Karpas-422 (cell line): ENCODE measurements around the gene MTHFS. TPM values are rescaled to one million over a fixed set of nuclear protein-coding genes. Genes with fewer than 3 reads are reported as not detected.

ENCODE experiments used
- DNase-seq: peaks from one replicate; pipeline ENCODE4 v3.0.0-alpha.2; 2015
- H2AFZ ChIP-seq: fragments of 200-600 bp; sonication (generic); 2 replicates; pipeline ENCODE4 v1.6.1; 2014; ENCODE audit warnings: antibody characterized with exemption, low read length, mixed read lengths
- H3K27ac ChIP-seq: fragments of 200-600 bp; sonication (generic); 2 replicates; pipeline ENCODE4 v1.5.1; 2014; ENCODE audit warnings: mild to moderate bottlenecking, low read length, moderate library complexity
- H3K27me3 ChIP-seq: fragments of 200-600 bp; sonication (generic); 2 replicates; pipeline ENCODE4 v1.6.1; 2014; ENCODE audit warnings: low read length, mixed read lengths
- H3K36me3 ChIP-seq: fragments of 200-600 bp; sonication (generic); 2 replicates; pipeline ENCODE4 v1.6.1; 2014; ENCODE audit warnings: low read length, mixed read lengths; ENCODE audit not compliant: insufficient read depth
- H3K4me1 ChIP-seq: fragments of 200-600 bp; sonication (generic); 2 replicates; pipeline ENCODE4 v1.6.1; 2014; ENCODE audit warnings: mild to moderate bottlenecking, low read length, mixed read lengths
- H3K4me2 ChIP-seq: fragments of 200-600 bp; sonication (generic); 2 replicates; pipeline ENCODE4 v1.6.1; 2014; ENCODE audit warnings: low read length, low read depth, mild to moderate bottlenecking; ENCODE audit not compliant: poor library complexity, severe bottlenecking
- H3K4me3 ChIP-seq: fragments of 200-600 bp; sonication (generic); 2 replicates; pipeline ENCODE4 v1.5.1; 2014; ENCODE audit warnings: mild to moderate bottlenecking, antibody characterized with exemption, low read length, mixed read lengths
- H3K79me2 ChIP-seq: fragments of 200-600 bp; sonication (generic); 2 replicates; pipeline ENCODE4 v1.6.1; 2014; ENCODE audit warnings: mild to moderate bottlenecking, low read length, mixed read lengths
- H3K9ac ChIP-seq: fragments of 200-600 bp; sonication (generic); 2 replicates; pipeline ENCODE4 v1.6.0; 2014; ENCODE audit warnings: low read length
- H3K9me2 ChIP-seq: fragments of 200-600 bp; sonication (generic), shearing (Covaris generic); replicated peaks from 2 replicates; pipeline ENCODE4 v1.6.0; 2014; ENCODE audit warnings: mild to moderate bottlenecking, low read length, moderate library complexity; ENCODE audit not compliant: insufficient read depth
- H3K9me3 ChIP-seq: fragments of 300-700, 200-600 bp; sonication (generic); 2 replicates; pipeline ENCODE4 v1.6.1; 2014; ENCODE audit warnings: low read length, mixed read lengths
- H4K20me1 ChIP-seq: fragments of 200-600 bp; sonication (generic); 2 replicates; pipeline ENCODE4 v1.6.1; 2014; ENCODE audit warnings: mild to moderate bottlenecking, antibody characterized with exemption, low read length, low read depth; ENCODE audit not compliant: insufficient read depth
- total RNA-seq: library from RNA; depleted of rRNA; stranded (reverse); fragments of >200 nt; shearing (Covaris generic); gene quantifications from 2 replicates; pipeline ENCODE4 v1.2.3, GENCODE V29; 2014; ENCODE audit warnings: low replicate concordance

The MTHFS gene
- total RNA-seq, 1 experiment from 2014 or later = 35.5 TPM

DNA sequence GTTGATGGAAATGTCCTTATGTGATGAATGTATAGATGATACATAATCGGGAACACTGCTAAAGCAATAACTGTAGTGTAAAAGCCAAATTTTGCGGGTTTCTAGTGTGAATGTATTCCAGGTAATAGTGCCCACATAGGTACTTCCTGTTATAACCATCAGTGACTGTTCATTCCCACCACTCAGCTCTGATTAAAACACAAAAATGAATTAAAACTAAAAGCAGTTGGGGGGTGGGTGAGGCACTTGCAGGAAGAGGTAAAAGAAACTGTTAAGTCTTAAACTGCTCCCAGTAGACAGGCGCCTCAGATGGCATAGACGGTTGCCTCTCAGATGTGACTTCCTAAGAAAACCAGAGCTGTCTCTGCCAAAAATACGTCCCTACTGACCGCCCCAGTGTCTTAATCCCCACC lies 893 bp upstream of the MTHFS start:
- H2AFZ ChIP-seq = no peak overlapping the region
- H3K9me3 ChIP-seq = no peaks in the 10 kb centered on the region
- peak; percentile 57 for DNase-seq
- peaks cover 55% of the 10 kb centered on the region for H3K79me2 ChIP-seq
- no peaks in the 10 kb centered on the region for H4K20me1 ChIP-seq
- peaks cover 49% of the 10 kb centered on the region for H3K4me1 ChIP-seq
- H3K9me2 ChIP-seq = no peaks in the 10 kb centered on the region
- H3K9ac ChIP-seq = peak overlapping the region; percentile 87
- H3K27me3 ChIP-seq = no peaks in the 10 kb centered on the region
- peak overlapping the region; percentile 79 for H3K4me2 ChIP-seq
- peak overlapping the region; percentile 68 for H3K27ac ChIP-seq
- peak overlapping the region; percentile 81 for H3K4me3 ChIP-seq
- 0 out of 2 replicates have a peak, but pooled peaks cover 6% of the 10 kb centered on the region for H3K36me3 ChIP-seq

DNA sequence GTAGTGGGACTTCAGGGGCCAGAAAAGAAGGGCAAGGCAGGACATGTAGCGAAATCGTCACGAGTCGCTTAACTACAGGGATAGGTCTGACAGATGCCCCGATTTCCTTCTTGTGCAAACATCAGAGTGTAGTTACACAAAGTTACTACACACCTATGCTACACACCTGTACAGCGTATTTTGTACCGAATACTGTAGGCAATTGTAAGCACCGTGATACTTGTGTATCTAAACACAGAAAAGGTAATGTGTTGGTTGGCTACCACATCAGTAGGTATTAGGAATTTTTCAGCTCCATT lies 515 bp upstream of the MTHFS start:
- Histone ChIP-seq H3K4me1 (peaks cover 49% of the 10 kb centered on the region), H3K27ac (peak overlapping the region; percentile 68), H3K27me3 (no peaks in the 10 kb centered on the region), H3K9me2 (no peaks in the 10 kb centered on the region), H3K79me2 (peaks cover 55% of the 10 kb centered on the region), H3K9ac (peak overlapping the region; percentile 87), H3K36me3 (peaks cover 8% of the 10 kb centered on the region; the same call in 1 of the 2 replicates), H2AFZ (no peak overlapping the region), H3K4me2 (peak overlapping the region; percentile 79), H4K20me1 (no peaks in the 10 kb centered on the region), H3K4me3 (peak overlapping the region; percentile 81), H3K9me3 (no peaks in the 10 kb centered on the region)
- no peak for DNase-seq

DNA sequence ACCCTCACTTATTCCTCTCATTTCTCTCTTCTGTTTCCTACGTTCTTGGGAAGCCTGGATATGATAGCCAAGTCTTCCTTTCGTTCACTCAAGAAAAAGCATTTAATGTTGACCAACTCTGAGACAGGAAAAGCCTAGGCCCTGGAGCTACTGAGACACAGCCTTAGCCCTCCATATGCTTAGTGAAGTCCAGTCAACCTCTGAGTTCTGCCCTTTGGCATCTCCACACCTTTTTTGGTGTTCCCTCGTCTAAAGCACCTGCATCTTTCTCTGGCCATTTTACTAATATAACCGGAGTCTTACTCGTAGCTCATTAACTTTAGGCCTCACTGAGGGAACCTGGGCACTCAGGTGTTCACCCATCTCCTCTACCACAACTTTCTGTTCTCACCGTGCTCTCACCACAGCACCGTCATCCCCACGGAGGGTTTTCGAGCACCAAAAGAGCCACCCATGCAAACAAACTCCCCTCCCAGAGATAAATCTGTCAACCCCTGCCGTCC lies 632 bp downstream of the MTHFS start:
- no peak overlapping the region for H2AFZ ChIP-seq
- H3K4me3 ChIP-seq = peak overlapping the region; percentile 81
- H3K79me2 ChIP-seq = peaks cover 59% of the 10 kb centered on the region
- no peaks in the 10 kb centered on the region for H4K20me1 ChIP-seq
- H3K9me3 ChIP-seq = no peaks in the 10 kb centered on the region
- DNase-seq = peak; percentile 58
- peaks cover 49% of the 10 kb centered on the region for H3K4me1 ChIP-seq
- H3K9me2 ChIP-seq = no peaks in the 10 kb centered on the region
- no peaks in the 10 kb centered on the region for H3K27me3 ChIP-seq
- peaks cover 11% of the 10 kb centered on the region; the same call in 1 of the 2 replicates for H3K36me3 ChIP-seq
- peak overlapping the region; percentile 87 for H3K9ac ChIP-seq
- H3K4me2 ChIP-seq = peak overlapping the region; percentile 79
- H3K27ac ChIP-seq = peak overlapping the region; percentile 68

DNA sequence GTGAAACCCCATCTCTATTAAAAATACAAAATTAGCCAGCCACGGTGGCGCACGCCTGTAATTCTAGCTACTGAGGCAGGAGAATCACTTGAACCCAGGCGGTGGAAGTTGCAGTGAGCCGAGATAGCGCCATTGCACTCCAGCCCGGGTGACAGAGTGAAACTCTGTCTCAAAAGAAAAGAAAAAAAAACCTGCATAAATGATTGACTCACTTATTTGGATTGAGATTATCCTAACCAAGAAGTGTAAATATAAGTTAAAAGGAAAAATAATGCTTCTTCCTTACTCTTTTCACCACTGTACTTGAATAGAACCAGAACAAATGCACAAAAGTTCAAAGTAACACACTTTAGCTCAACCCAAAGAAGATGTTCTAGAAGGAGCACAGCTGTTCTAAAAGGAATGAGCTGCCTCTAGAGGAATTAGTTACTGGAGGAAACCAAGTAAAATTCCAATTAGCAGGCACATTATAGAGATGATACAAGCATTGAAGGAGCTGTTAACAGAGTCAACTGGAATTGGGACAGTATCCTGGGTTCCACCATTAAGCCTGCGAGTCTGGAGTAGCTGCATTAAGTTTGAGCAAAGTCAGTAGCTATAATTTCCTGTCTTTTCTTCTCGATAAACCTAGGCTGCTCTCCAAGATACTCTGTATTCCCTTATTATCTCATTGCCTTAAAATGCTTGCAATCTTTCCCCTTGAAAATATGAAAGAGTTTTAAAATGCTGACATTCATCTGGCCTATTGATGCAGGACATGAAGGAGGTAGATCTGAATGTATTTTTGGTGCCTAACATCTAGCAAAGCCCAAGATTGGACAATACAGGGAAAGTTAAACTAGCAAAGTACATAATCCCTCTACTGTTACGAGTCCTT lies 9.5 kb downstream of the MTHFS start:
- Histone ChIP-seq H3K36me3 (peaks cover 78% of the 10 kb centered on the region), H3K9me3 (no peaks in the 10 kb centered on the region), H3K79me2 (peaks cover 98% of the 10 kb centered on the region), H3K4me1 (no peaks in the 10 kb centered on the region), H3K9me2 (no peaks in the 10 kb centered on the region), H3K4me2 (no peak overlapping the region), H2AFZ (no peak overlapping the region), H3K4me3 (no peak overlapping the region), H4K20me1 (no peaks in the 10 kb centered on the region), H3K9ac (no peak overlapping the region), H3K27ac (no peak overlapping the region), H3K27me3 (no peaks in the 10 kb centered on the region)
- DNase-seq = no peak

DNA sequence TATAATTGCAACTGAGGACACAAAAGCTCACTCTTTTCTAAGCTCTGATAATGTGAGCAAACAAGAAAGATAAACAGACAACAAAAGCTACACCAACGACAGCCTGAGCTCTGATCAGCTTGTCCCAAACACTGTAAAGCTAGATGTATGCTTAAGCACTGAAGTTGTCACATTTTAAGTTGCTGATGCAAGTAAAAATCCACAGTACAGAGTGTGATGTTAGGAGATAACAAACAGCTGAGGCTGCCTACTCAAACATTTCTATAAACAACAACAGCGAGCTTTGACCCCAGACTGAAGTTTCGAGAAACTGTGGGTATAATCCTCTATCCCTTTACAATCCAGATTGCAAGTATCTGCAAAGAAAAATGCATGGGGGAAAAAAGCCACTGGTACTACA lies 10.7 kb downstream of the MTHFS start:
- Histone ChIP-seq H3K27ac (no peak overlapping the region), H2AFZ (no peak overlapping the region), H3K36me3 (peaks cover 87% of the 10 kb centered on the region), H3K4me2 (no peak overlapping the region), H3K9ac (no peak overlapping the region), H3K4me3 (no peak overlapping the region), H3K9me3 (no peaks in the 10 kb centered on the region), H3K9me2 (no peaks in the 10 kb centered on the region), H3K27me3 (no peaks in the 10 kb centered on the region), H3K4me1 (no peaks in the 10 kb centered on the region), H3K79me2 (peaks cover 98% of the 10 kb centered on the region), H4K20me1 (no peaks in the 10 kb centered on the region)
- no peak for DNase-seq

DNA sequence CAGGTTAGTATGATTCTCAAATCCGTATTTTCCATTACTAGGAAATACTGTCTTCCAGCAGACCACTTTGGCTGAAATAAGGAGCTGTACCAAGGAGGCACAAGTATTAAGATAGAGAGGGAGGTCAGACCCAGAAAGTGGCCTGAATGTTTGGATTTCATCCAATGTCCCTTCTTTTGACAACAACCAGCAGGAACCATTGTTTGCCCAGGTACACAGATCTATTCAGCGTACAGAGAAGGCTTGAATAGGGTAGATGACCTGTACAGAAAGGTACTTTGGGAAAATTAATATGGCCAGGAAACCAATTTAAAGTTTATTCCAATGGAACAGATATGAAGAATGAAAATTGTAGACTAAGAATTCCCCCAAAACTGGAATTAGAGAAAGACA lies 12.6 kb downstream of the MTHFS start:
- H3K4me1 ChIP-seq = no peaks in the 10 kb centered on the region
- no peaks in the 10 kb centered on the region for H4K20me1 ChIP-seq
- no peak overlapping the region for H2AFZ ChIP-seq
- peaks cover 98% of the 10 kb centered on the region for H3K79me2 ChIP-seq
- H3K4me3 ChIP-seq = no peak overlapping the region
- H3K27ac ChIP-seq = no peak overlapping the region
- no peak for DNase-seq
- H3K9ac ChIP-seq = no peak overlapping the region
- no peaks in the 10 kb centered on the region for H3K9me3 ChIP-seq
- no peaks in the 10 kb centered on the region for H3K27me3 ChIP-seq
- peaks cover 99% of the 10 kb centered on the region for H3K36me3 ChIP-seq
- no peaks in the 10 kb centered on the region for H3K9me2 ChIP-seq
- H3K4me2 ChIP-seq = no peak overlapping the region

DNA sequence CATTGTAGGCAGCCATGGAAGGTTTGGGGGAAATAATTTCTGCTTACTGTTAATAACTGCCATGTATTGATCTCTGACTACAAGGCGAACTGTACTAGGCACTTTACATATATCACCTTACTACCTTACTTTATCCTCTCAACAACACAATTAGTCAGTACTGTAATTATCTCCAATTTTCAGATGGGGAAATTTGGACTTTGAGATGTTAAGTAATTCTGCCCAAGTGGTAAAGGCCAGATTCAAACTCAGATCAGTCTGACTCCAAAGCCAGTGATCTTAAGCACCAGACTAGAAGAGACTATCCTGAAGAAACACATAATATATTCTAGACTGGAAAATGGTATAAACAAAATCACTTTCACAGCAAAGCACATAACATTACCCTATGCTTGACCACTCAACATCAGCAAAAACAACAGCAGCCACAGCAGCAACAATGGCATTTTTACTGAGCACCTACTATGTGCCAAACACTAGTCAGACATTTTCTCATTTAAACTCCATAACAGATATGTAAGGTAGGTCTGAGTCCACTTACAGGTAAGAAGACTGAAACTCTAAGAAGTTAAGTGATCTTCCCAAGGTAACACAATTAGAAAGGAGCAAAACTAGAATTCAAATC lies 13.1 kb downstream of the MTHFS start:
- no peaks in the 10 kb centered on the region for H4K20me1 ChIP-seq
- no peak overlapping the region for H3K4me2 ChIP-seq
- no peak for DNase-seq
- H3K36me3 ChIP-seq = peaks cover 99% of the 10 kb centered on the region
- H3K4me1 ChIP-seq = no peaks in the 10 kb centered on the region
- H3K27me3 ChIP-seq = no peaks in the 10 kb centered on the region
- H3K79me2 ChIP-seq = peaks cover 97% of the 10 kb centered on the region
- H3K9me3 ChIP-seq = peaks cover 3% of the 10 kb centered on the region; the same call in 1 of the 2 replicates
- no peak overlapping the region for H3K4me3 ChIP-seq
- no peak overlapping the region for H3K27ac ChIP-seq
- H2AFZ ChIP-seq = no peak overlapping the region
- H3K9me2 ChIP-seq = no peaks in the 10 kb centered on the region
- H3K9ac ChIP-seq = no peak overlapping the region

DNA sequence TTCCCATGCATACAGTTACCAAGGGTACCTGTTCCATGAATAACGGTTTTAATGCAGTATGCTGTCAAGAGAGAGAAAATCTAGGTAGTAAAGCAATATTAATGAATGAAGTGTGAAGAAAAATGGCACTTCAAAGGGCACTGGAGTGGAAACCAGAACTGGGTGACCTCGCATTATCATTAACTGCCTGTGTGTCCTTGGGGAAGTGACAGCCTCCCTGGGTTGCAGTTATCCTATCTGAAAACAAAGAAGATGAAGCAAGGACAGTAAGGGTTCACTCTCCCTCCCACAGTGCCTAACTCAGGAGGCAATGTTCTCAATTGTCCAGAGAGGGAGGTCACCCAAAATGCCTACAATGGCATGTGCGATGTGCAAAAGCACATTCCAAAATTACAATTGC lies 15.1 kb downstream of the MTHFS start:
- H3K27me3 ChIP-seq = no peaks in the 10 kb centered on the region
- H3K4me1 ChIP-seq = no peaks in the 10 kb centered on the region
- DNase-seq = no peak
- no peak overlapping the region for H3K4me3 ChIP-seq
- H3K27ac ChIP-seq = no peak overlapping the region
- peaks cover 97% of the 10 kb centered on the region for H3K79me2 ChIP-seq
- H3K36me3 ChIP-seq = peaks cover 99% of the 10 kb centered on the region
- no peaks in the 10 kb centered on the region for H4K20me1 ChIP-seq
- no peak overlapping the region for H3K9ac ChIP-seq
- no peaks in the 10 kb centered on the region for H3K9me2 ChIP-seq
- no peak overlapping the region for H3K4me2 ChIP-seq
- peaks cover 17% of the 10 kb centered on the region for H3K9me3 ChIP-seq
- no peak overlapping the region for H2AFZ ChIP-seq
